HL-60 (cell line): ENCODE results near the gene MSL1.

Source experiments
- CTCF ChIP-seq: IDR thresholded peaks from one replicate; pipeline ENCODE4 v1.5.1; 2011; ENCODE audit warnings: low read length, control low read depth, inconsistent platforms; ENCODE audit not compliant: insufficient read depth
- REST ChIP-seq: IDR thresholded peaks from 2 replicates; pipeline ENCODE4 v1.6.1; 2012; ENCODE audit warnings: low read depth; ENCODE audit not compliant: insufficient replicate concordance

- TF ChIP-seq CTCF: no peak
- TF ChIP-seq REST: no peak
Observed at GRCh38 chr17:40150276-40150675, 28.5 kb downstream of the MSL1 start.
